ENCODE measurements around the gene TIMM22.

GRCh38 chr17:1003972-1004768 lies 7.2 kb downstream of the TIMM22 start:
- TF ChIP-seq, protein P1, sequence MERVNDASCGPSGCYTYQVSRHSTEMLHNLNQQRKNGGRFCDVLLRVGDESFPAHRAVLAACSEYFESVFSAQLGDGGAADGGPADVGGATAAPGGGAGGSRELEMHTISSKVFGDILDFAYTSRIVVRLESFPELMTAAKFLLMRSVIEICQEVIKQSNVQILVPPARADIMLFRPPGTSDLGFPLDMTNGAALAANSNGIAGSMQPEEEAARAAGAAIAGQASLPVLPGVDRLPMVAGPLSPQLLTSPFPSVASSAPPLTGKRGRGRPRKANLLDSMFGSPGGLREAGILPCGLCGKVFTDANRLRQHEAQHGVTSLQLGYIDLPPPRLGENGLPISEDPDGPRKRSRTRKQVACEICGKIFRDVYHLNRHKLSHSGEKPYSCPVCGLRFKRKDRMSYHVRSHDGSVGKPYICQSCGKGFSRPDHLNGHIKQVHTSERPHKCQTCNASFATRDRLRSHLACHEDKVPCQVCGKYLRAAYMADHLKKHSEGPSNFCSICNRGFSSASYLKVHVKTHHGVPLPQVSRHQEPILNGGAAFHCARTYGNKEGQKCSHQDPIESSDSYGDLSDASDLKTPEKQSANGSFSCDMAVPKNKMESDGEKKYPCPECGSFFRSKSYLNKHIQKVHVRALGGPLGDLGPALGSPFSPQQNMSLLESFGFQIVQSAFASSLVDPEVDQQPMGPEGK (CRISPR knock-in tag; IDR thresholded peaks at IDR 0.05; ENCODE audit: borderline replicate concordance) = no peak
- TF ChIP-seq, protein P2, sequence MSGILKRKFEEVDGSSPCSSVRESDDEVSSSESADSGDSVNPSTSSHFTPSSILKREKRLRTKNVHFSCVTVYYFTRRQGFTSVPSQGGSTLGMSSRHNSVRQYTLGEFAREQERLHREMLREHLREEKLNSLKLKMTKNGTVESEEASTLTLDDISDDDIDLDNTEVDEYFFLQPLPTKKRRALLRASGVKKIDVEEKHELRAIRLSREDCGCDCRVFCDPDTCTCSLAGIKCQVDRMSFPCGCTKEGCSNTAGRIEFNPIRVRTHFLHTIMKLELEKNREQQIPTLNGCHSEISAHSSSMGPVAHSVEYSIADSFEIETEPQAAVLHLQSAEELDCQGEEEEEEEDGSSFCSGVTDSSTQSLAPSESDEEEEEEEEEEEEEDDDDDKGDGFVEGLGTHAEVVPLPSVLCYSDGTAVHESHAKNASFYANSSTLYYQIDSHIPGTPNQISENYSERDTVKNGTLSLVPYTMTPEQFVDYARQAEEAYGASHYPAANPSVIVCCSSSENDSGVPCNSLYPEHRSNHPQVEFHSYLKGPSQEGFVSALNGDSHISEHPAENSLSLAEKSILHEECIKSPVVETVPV (CRISPR knock-in tag; IDR thresholded peaks at IDR 0.05) = no peak
- TF ChIP-seq CSDC2 (CRISPR knock-in tag; IDR thresholded peaks at IDR 0.05) (no peak), TOX (CRISPR knock-in tag; IDR thresholded peaks at IDR 0.05; ENCODE audit: borderline replicate concordance) (no peak), RARB (CRISPR knock-in tag; IDR thresholded peaks at IDR 0.05) (no peak), TCF4 (CRISPR knock-in tag; IDR thresholded peaks at IDR 0.05; ENCODE audit: borderline replicate concordance) (no peak), ESRRG (CRISPR knock-in tag; IDR thresholded peaks at IDR 0.05) (no peak), ZFP30 (CRISPR knock-in tag; IDR thresholded peaks at IDR 0.05) (no peak), PPARA (CRISPR knock-in tag; IDR thresholded peaks at IDR 0.05; ENCODE audit: borderline replicate concordance) (no peak), ZFP3 (CRISPR knock-in tag; IDR thresholded peaks at IDR 0.05) (no peak), ARNTL (CRISPR knock-in tag; IDR thresholded peaks at IDR 0.05; ENCODE audit: borderline replicate concordance, low read depth) (no peak), SNAI2 (CRISPR knock-in tag; IDR thresholded peaks at IDR 0.05) (no peak)
- TF ChIP-seq, protein P3, sequence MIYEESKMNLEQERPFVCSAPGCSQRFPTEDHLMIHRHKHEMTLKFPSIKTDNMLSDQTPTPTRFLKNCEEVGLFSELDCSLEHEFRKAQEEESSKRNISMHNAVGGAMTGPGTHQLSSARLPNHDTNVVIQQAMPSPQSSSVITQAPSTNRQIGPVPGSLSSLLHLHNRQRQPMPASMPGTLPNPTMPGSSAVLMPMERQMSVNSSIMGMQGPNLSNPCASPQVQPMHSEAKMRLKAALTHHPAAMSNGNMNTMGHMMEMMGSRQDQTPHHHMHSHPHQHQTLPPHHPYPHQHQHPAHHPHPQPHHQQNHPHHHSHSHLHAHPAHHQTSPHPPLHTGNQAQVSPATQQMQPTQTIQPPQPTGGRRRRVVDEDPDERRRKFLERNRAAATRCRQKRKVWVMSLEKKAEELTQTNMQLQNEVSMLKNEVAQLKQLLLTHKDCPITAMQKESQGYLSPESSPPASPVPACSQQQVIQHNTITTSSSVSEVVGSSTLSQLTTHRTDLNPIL (CRISPR knock-in tag; IDR thresholded peaks at IDR 0.05; ENCODE audit: low read depth) = no peak
